ENCODE measurements around the gene PPIE. TPM values are rescaled to one million over a fixed set of nuclear protein-coding genes. Genes with fewer than 3 reads are reported as not detected.

The PPIE gene
- total RNA-seq, 3 donors from 2014 or later: 30.9 to 46.8 (median 41.8) TPM

GRCh38 chr1:39737546-39738169 lies 1.0 kb upstream of the PPIE start:
- no peaks in the 10 kb centered on the region for H3K36me3 ChIP-seq (ENCODE audit: low read depth)
- no peaks in the 10 kb centered on the region for H3K9me3 ChIP-seq
- ATAC-seq (no peak), DNase-seq (no peak)
- peaks cover 6% of the 10 kb centered on the region for H3K4me1 ChIP-seq (ENCODE audit: low read depth)
- no peak overlapping the region for H3K4me3 ChIP-seq
- no peak for TF ChIP-seq CTCF (IDR thresholded peaks at IDR 0.05)
- intact Hi-C loops (cut with DNase I, micrococcal nuclease): no loop called here

- ATAC-seq (no peak), DNase-seq (no peak)
- H3K36me3 ChIP-seq (ENCODE audit: low read depth): peaks cover 12% of the 10 kb centered on the region
Measured at GRCh38 chr1:39745016-39745670, 6.5 kb downstream of the PPIE start.

GRCh38 chr1:39751595-39751994 lies 12.9 kb downstream of the PPIE start:
- intact Hi-C loops (cut with DNase I, micrococcal nuclease): no loop called here
- peaks cover 23% of the 10 kb centered on the region for H3K36me3 ChIP-seq (ENCODE audit: low read depth)
- no peaks in the 10 kb centered on the region for H3K9me3 ChIP-seq
- no peak for TF ChIP-seq CTCF (IDR thresholded peaks at IDR 0.05)
- no peak overlapping the region for H3K4me3 ChIP-seq
- ATAC-seq: no peak
- DNase-seq: no peak
- H3K4me1 ChIP-seq (ENCODE audit: low read depth): no peaks in the 10 kb centered on the region

More at GRCh38 chr1:39745016-39745670, 6.5 kb downstream of the PPIE start:
- no peak overlapping the region for H3K4me3 ChIP-seq
- intact Hi-C loops (cut with DNase I, micrococcal nuclease): no loop called here
- peaks cover 6% of the 10 kb centered on the region for H3K4me1 ChIP-seq (ENCODE audit: low read depth)
- no peak for TF ChIP-seq CTCF (IDR thresholded peaks at IDR 0.05)
- H3K9me3 ChIP-seq: no peaks in the 10 kb centered on the region

GRCh38 chr1:39752703-39753102 lies 14.0 kb downstream of the PPIE start:
- no peaks in the 10 kb centered on the region for H3K4me1 ChIP-seq (ENCODE audit: low read depth)
- intact Hi-C loops (cut with DNase I, micrococcal nuclease): no loop called here
- DNase-seq (no peak), ATAC-seq (no peak)
- no peak for TF ChIP-seq CTCF (IDR thresholded peaks at IDR 0.05)
- peaks cover 23% of the 10 kb centered on the region for H3K36me3 ChIP-seq (ENCODE audit: low read depth)
- H3K9me3 ChIP-seq: no peaks in the 10 kb centered on the region
- no peak overlapping the region for H3K4me3 ChIP-seq

- no peaks in the 10 kb centered on the region for H3K4me1 ChIP-seq (ENCODE audit: low read depth)
- ATAC-seq (no peak), DNase-seq (no peak)
- intact Hi-C loops (cut with DNase I, micrococcal nuclease): no loop called here
- no peak overlapping the region for H3K4me3 ChIP-seq
- H3K36me3 ChIP-seq (ENCODE audit: low read depth): peaks cover 21% of the 10 kb centered on the region
- no peak for TF ChIP-seq CTCF (IDR thresholded peaks at IDR 0.05)
- no peaks in the 10 kb centered on the region for H3K9me3 ChIP-seq
Measured at GRCh38 chr1:39753132-39754025, 14.7 kb downstream of the PPIE start.
